ENCODE results near the gene PSMD5. TPM values are rescaled to one million over a fixed set of nuclear protein-coding genes. Genes with fewer than 3 reads are reported as not detected.

The PSMD5 gene
- total and polyA plus RNA-seq, 9 of the 15 experiments (the other 6 are each of a cell fraction or from before 2014, with no cell fraction given), result 46.4 to 148 (median 76.3) TPM

GRCh38 chr9:120792898-120793765, 49.6 kb downstream of the PSMD5 start, which contains the start of gene FBXW2 (continued):
- TF ChIP-seq, protein P1, sequence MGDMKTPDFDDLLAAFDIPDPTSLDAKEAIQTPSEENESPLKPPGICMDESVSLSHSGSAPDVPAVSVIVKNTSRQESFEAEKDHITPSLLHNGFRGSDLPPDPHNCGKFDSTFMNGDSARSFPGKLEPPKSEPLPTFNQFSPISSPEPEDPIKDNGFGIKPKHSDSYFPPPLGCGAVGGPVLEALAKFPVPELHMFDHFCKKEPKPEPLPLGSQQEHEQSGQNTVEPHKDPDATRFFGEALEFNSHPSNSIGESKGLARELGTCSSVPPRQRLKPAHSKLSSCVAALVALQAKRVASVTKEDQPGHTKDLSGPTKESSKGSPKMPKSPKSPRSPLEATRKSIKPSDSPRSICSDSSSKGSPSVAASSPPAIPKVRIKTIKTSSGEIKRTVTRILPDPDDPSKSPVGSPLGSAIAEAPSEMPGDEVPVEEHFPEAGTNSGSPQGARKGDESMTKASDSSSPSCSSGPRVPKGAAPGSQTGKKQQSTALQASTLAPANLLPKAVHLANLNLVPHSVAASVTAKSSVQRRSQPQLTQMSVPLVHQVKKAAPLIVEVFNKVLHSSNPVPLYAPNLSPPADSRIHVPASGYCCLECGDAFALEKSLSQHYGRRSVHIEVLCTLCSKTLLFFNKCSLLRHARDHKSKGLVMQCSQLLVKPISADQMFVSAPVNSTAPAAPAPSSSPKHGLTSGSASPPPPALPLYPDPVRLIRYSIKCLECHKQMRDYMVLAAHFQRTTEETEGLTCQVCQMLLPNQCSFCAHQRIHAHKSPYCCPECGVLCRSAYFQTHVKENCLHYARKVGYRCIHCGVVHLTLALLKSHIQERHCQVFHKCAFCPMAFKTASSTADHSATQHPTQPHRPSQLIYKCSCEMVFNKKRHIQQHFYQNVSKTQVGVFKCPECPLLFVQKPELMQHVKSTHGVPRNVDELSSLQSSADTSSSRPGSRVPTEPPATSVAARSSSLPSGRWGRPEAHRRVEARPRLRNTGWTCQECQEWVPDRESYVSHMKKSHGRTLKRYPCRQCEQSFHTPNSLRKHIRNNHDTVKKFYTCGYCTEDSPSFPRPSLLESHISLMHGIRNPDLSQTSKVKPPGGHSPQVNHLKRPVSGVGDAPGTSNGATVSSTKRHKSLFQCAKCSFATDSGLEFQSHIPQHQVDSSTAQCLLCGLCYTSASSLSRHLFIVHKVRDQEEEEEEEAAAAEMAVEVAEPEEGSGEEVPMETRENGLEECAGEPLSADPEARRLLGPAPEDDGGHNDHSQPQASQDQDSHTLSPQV (IDR thresholded peaks at IDR 0.05), result peak; percentile 65
- no peak for TF ChIP-seq ELK3 (CRISPR knock-in tag; IDR thresholded peaks at IDR 0.05)
- no peak for TF ChIP-seq NR1H2 (CRISPR knock-in tag; IDR thresholded peaks at IDR 0.05)
- TF ChIP-seq POLR2H (tag; IDR thresholded peaks at IDR 0.05; ENCODE audit: low read depth), result peak; percentile 93
- TF ChIP-seq COPS2 (conservative IDR thresholded peaks at IDR 0.05), result no peak
- TF ChIP-seq ZNF561 (CRISPR knock-in tag; conservative IDR thresholded peaks at IDR 0.05), result 0 out of 2 replicates have a peak, but pooled peaks have one; percentile 28
- peak; percentile 91 to 98 (median 97) for TF ChIP-seq ZBTB11 (CRISPR knock-in tag; IDR thresholded peaks at IDR 0.05)
- peak; percentile 99 for TF ChIP-seq ELF1 (tag; IDR thresholded peaks at IDR 0.05)
- TF ChIP-seq GTF2B (IDR thresholded peaks at IDR 0.05; ENCODE audit: extremely low read depth, insufficient read length), result no peak
- TF ChIP-seq ZC3H4 (CRISPR knock-in tag; IDR thresholded peaks at IDR 0.05; ENCODE audit: borderline replicate concordance), result no peak; the same call in 1 of the 2 replicates
- TF ChIP-seq, protein P2, sequence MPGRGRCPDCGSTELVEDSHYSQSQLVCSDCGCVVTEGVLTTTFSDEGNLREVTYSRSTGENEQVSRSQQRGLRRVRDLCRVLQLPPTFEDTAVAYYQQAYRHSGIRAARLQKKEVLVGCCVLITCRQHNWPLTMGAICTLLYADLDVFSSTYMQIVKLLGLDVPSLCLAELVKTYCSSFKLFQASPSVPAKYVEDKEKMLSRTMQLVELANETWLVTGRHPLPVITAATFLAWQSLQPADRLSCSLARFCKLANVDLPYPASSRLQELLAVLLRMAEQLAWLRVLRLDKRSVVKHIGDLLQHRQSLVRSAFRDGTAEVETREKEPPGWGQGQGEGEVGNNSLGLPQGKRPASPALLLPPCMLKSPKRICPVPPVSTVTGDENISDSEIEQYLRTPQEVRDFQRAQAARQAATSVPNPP (IDR thresholded peaks at IDR 0.05; ENCODE audit: borderline replicate concordance, insufficient read depth, insufficient read length), result no peak
- TF ChIP-seq, protein P3, sequence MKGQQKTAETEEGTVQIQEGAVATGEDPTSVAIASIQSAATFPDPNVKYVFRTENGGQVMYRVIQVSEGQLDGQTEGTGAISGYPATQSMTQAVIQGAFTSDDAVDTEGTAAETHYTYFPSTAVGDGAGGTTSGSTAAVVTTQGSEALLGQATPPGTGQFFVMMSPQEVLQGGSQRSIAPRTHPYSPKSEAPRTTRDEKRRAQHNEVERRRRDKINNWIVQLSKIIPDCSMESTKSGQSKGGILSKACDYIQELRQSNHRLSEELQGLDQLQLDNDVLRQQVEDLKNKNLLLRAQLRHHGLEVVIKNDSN (CRISPR knock-in tag; IDR thresholded peaks at IDR 0.05), result no peak
- TF ChIP-seq ILF3 (IDR thresholded peaks at IDR 0.05; ENCODE audit: borderline replicate concordance), result no peak
